HepG2 (cell line): ENCODE results near the gene MED15. TPM values are rescaled to one million over a fixed set of nuclear protein-coding genes. Genes with fewer than 3 reads are reported as not detected.

ENCODE experiments used
- BCL6 ChIP-seq: IDR thresholded peaks from 2 replicates; pipeline ENCODE4 v1.6.1; 2016; ENCODE audit warnings: missing genetic modification reagents, missing compliant biosample characterization
- EEA1 ChIP-seq: sonication (generic); formaldehyde crosslinking; IDR thresholded peaks from 2 replicates; pipeline ENCODE4 v1.5.1; 2020; ENCODE audit warnings: mild to moderate bottlenecking, missing genetic modification reagents, borderline replicate concordance
- MED13 ChIP-seq: sonication (generic); formaldehyde crosslinking; IDR thresholded peaks from 2 replicates; pipeline ENCODE4 v1.5.0; 2020; ENCODE audit warnings: missing genetic modification reagents
- MEIS1 ChIP-seq: sonication (generic); formaldehyde crosslinking; IDR thresholded peaks from 2 replicates; pipeline ENCODE4 v1.9.0; 2021; ENCODE audit warnings: mild to moderate bottlenecking, missing genetic modification reagents, moderate library complexity, borderline replicate concordance
- NFE2 ChIP-seq: sonication (generic); formaldehyde crosslinking; IDR thresholded peaks from 2 replicates; pipeline ENCODE4 v1.4.0; 2020; ENCODE audit warnings: missing genetic modification reagents
- RAD21 ChIP-seq: fragments of 450-650 bp; formaldehyde crosslinking; IDR thresholded peaks from 2 replicates; pipeline ENCODE4 v1.5.0; 2020; ENCODE audit warnings: mild to moderate bottlenecking
- SIN3B ChIP-seq: fragments of 150-350 bp; IDR thresholded peaks from 2 replicates; pipeline ENCODE4 v1.6.1; 2014; ENCODE audit warnings: low read length
- SIX4 ChIP-seq: sonication (generic); formaldehyde crosslinking; IDR thresholded peaks from 2 replicates; pipeline ENCODE4 v1.4.0; 2020; ENCODE audit warnings: missing genetic modification reagents
- SPEN ChIP-seq: sonication (generic); formaldehyde crosslinking; IDR thresholded peaks from 2 replicates; pipeline ENCODE4 v1.5.1; 2020; ENCODE audit warnings: low read depth, mild to moderate bottlenecking, missing genetic modification reagents
- TARDBP ChIP-seq: sonication (generic); formaldehyde crosslinking; IDR thresholded peaks from 2 replicates; pipeline ENCODE4 v1.8.0; 2022; ENCODE audit warnings: mild to moderate bottlenecking, missing genetic modification reagents
- TBX2 ChIP-seq: sonication (generic); formaldehyde crosslinking; IDR thresholded peaks from 2 replicates; pipeline ENCODE4 v1.5.0; 2020; ENCODE audit warnings: missing genetic modification reagents, mild to moderate bottlenecking, borderline replicate concordance
- TEAD3 ChIP-seq: optimal IDR thresholded peaks from 2 replicates; pipeline ENCODE3; 2016; ENCODE audit warnings: borderline replicate concordance
- ZBTB38 ChIP-seq: sonication (generic); formaldehyde crosslinking; IDR thresholded peaks from 2 replicates; pipeline ENCODE4 v1.5.1; 2020; ENCODE audit warnings: mild to moderate bottlenecking, missing genetic modification reagents
- ZNF350 ChIP-seq: sonication (generic); formaldehyde crosslinking; IDR thresholded peaks from 2 replicates; pipeline ENCODE4 v1.4.0; 2020; ENCODE audit warnings: mild to moderate bottlenecking, low read depth, missing genetic modification reagents, borderline replicate concordance
- ZNF577 ChIP-seq: sonication (generic); formaldehyde crosslinking; IDR thresholded peaks from 2 replicates; pipeline ENCODE4 v1.4.0; 2020; ENCODE audit warnings: mild to moderate bottlenecking, low read depth, missing genetic modification reagents, borderline replicate concordance
- ZNF792 ChIP-seq: IDR thresholded peaks from 2 replicates; pipeline ENCODE4 v1.6.1; 2016
- polyA plus RNA-seq, 8 experiments: library from polyadenylated mRNA; depleted of rRNA in 3 of 8; stranded (reverse) in 7 of 8; unstranded in 1 of 8; fragments of >200 nt; fragmentation: Illumina TruSeq in 4 of 8; extraction: Trizol in 4 of 8; gene quantifications; 2 replicates each; pipeline versions ENCODE4 v1.2.1 to v1.2.3, GENCODE V29; 2011 to 2016; ENCODE audit warnings: low read depth in 4 of 8, missing spikeins in 1 of 8, mixed read lengths in 1 of 8; ENCODE audit not compliant: insufficient read depth in 1 of 8
- total RNA-seq, 5 experiments: library from RNA; depleted of rRNA; stranded (reverse); fragments of >200 nt; fragmentation: Illumina TruSeq; extraction: Trizol; gene quantifications; 2 replicates each; pipeline ENCODE4 v1.2.3, GENCODE V29; 2016; ENCODE audit warnings: low read depth in 1 of 5
- TF ChIP-seq, protein P1 (sequence below): sonication (generic); formaldehyde crosslinking; IDR thresholded peaks from 2 replicates; pipeline ENCODE4 v1.5.0; 2020; ENCODE audit warnings: mild to moderate bottlenecking, missing genetic modification reagents, borderline replicate concordance
- TF ChIP-seq, protein P2 (sequence below): sonication (generic); IDR thresholded peaks from 2 replicates; pipeline ENCODE4 v1.6.1; 2016; ENCODE audit warnings: low read depth, borderline replicate concordance
- TF ChIP-seq, protein P3 (sequence below): sonication (generic); formaldehyde crosslinking; IDR thresholded peaks from 2 replicates; pipeline ENCODE4 v1.4.0; 2020; ENCODE audit warnings: mild to moderate bottlenecking, missing genetic modification reagents
- TF ChIP-seq, protein P4 (sequence below): sonication (generic); formaldehyde crosslinking; IDR thresholded peaks from 2 replicates; pipeline ENCODE4 v1.8.0; 2022; ENCODE audit warnings: mild to moderate bottlenecking, missing genetic modification reagents, moderate library complexity
- TF ChIP-seq, protein P5 (sequence below): sonication (generic); formaldehyde crosslinking; IDR thresholded peaks from 2 replicates; pipeline ENCODE4 v1.5.1; 2020; ENCODE audit warnings: missing genetic modification reagents, mild to moderate bottlenecking, borderline replicate concordance

The MED15 gene
- total and polyA plus RNA-seq, 2 of the 13 experiments (the other 11 are each of a cell fraction or from before 2014, with no cell fraction given): 14.3 to 27.0 TPM

DNA sequence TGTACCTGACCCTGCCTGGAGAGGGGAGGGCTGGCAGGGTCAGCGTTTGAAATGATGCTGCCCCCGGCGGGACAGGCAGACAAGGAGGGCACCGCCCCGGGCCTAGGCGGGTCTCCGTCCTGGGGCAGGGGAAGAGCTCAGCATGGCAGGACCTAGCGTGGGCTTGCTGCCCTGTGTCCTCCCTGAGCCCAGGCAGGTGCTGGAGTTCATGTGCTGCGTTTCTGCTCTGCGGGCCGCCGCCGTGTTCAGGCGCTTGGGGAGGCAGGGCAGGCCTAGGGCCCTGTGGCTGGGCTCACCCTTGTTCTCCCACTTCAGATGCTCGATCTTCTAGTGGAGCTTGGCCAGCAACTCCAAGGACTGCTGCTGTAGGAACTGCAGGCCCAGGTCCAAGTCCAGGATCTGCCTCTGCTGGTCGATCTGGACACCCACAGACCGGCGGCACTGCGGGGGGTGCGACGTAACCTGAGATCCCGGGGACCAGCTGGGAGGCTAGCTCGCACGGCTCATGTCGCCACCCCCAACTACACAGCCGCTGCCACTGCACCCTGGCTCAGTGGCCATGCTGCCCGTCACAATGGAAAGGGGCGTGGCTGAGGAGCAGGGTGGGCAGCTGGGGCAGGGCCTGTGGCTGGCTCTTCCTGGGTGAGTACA lies 84.4 kb downstream of the MED15 start (continued):
- TF ChIP-seq, protein P1, sequence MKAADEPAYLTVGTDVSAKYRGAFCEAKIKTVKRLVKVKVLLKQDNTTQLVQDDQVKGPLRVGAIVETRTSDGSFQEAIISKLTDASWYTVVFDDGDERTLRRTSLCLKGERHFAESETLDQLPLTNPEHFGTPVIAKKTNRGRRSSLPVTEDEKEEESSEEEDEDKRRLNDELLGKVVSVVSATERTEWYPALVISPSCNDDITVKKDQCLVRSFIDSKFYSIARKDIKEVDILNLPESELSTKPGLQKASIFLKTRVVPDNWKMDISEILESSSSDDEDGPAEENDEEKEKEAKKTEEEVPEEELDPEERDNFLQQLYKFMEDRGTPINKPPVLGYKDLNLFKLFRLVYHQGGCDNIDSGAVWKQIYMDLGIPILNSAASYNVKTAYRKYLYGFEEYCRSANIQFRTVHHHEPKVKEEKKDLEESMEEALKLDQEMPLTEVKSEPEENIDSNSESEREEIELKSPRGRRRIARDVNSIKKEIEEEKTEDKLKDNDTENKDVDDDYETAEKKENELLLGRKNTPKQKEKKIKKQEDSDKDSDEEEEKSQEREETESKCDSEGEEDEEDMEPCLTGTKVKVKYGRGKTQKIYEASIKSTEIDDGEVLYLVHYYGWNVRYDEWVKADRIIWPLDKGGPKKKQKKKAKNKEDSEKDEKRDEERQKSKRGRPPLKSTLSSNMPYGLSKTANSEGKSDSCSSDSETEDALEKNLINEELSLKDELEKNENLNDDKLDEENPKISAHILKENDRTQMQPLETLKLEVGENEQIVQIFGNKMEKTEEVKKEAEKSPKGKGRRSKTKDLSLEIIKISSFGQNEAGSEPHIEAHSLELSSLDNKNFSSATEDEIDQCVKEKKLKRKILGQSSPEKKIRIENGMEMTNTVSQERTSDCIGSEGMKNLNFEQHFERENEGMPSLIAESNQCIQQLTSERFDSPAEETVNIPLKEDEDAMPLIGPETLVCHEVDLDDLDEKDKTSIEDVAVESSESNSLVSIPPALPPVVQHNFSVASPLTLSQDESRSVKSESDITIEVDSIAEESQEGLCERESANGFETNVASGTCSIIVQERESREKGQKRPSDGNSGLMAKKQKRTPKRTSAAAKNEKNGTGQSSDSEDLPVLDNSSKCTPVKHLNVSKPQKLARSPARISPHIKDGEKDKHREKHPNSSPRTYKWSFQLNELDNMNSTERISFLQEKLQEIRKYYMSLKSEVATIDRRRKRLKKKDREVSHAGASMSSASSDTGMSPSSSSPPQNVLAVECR: no peak
- TF ChIP-seq MEIS1 (no peak), BCL6 (CRISPR knock-in tag) (no peak), MED13 (CRISPR knock-in tag) (no peak), ZBTB38 (CRISPR knock-in tag) (peak; percentile 20; the same call in 1 of the 2 replicates), SIX4 (CRISPR knock-in tag) (peak; percentile 92), ZNF577 (CRISPR knock-in tag) (no peak), ZNF350 (no peak; the same call in 1 of the 2 replicates), TARDBP (CRISPR knock-in tag) (peak; percentile 63; the same call in 1 of the 2 replicates), RAD21 (CRISPR knock-in tag) (0 out of 2 replicates have a peak, but pooled peaks have one; percentile 13), ZNF792 (no peak), NFE2 (CRISPR knock-in tag) (no peak), SIN3B (no peak), TEAD3 (CRISPR knock-in tag) (peak; percentile 5), SPEN (CRISPR knock-in tag) (peak; percentile 35; the same call in 1 of the 2 replicates), EEA1 (CRISPR knock-in tag) (no peak), TBX2 (peak; percentile 31; the same call in 1 of the 2 replicates)
- TF ChIP-seq, protein P2, sequence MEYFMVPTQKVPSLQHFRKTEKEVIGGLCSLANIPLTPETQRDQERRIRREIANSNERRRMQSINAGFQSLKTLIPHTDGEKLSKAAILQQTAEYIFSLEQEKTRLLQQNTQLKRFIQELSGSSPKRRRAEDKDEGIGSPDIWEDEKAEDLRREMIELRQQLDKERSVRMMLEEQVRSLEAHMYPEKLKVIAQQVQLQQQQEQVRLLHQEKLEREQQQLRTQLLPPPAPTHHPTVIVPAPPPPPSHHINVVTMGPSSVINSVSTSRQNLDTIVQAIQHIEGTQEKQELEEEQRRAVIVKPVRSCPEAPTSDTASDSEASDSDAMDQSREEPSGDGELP: peak; percentile 74; the same call in 1 of the 2 replicates
- TF ChIP-seq, protein P3, sequence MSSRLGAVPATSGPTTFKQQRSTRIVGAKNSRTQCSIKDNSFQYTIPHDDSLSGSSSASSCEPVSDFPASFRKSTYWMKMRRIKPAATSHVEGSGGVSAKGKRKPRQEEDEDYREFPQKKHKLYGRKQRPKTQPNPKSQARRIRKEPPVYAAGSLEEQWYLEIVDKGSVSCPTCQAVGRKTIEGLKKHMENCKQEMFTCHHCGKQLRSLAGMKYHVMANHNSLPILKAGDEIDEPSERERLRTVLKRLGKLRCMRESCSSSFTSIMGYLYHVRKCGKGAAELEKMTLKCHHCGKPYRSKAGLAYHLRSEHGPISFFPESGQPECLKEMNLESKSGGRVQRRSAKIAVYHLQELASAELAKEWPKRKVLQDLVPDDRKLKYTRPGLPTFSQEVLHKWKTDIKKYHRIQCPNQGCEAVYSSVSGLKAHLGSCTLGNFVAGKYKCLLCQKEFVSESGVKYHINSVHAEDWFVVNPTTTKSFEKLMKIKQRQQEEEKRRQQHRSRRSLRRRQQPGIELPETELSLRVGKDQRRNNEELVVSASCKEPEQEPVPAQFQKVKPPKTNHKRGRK (CRISPR knock-in tag): no peak
- TF ChIP-seq, protein P4, sequence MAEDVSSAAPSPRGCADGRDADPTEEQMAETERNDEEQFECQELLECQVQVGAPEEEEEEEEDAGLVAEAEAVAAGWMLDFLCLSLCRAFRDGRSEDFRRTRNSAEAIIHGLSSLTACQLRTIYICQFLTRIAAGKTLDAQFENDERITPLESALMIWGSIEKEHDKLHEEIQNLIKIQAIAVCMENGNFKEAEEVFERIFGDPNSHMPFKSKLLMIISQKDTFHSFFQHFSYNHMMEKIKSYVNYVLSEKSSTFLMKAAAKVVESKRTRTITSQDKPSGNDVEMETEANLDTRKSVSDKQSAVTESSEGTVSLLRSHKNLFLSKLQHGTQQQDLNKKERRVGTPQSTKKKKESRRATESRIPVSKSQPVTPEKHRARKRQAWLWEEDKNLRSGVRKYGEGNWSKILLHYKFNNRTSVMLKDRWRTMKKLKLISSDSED (CRISPR knock-in tag): no peak
- TF ChIP-seq, protein P5, sequence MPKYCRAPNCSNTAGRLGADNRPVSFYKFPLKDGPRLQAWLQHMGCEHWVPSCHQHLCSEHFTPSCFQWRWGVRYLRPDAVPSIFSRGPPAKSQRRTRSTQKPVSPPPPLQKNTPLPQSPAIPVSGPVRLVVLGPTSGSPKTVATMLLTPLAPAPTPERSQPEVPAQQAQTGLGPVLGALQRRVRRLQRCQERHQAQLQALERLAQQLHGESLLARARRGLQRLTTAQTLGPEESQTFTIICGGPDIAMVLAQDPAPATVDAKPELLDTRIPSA (CRISPR knock-in tag): no peak
